RWPE2 (cell line): Measurements from ENCODE around the gene FTO.

ENCODE experiments used
- ATAC-seq: fragments of 200-7000 bp; cut with Tn5 transposase; 3 replicates; pipeline ENCODE4 v1.9.1; 2021; ENCODE audit warnings: low read depth
- DNase-seq: peaks from one replicate; pipeline ENCODE4 v3.0.0-alpha.2; 2020; ENCODE audit warnings: low spot score
- H3K27ac ChIP-seq: fragments of 450-650 bp; 2 replicates; pipeline ENCODE4 v1.5.1; 2017; ENCODE audit warnings: mild to moderate bottlenecking; ENCODE audit not compliant: poor library complexity, severe bottlenecking
- H3K27me3 ChIP-seq: fragments of 250-450 bp; sonication (Bioruptor Pico); 2 replicates; pipeline ENCODE4 v1.5.1; 2021; ENCODE audit warnings: mild to moderate bottlenecking, moderate library complexity; ENCODE audit not compliant: insufficient read depth, poor library complexity, severe bottlenecking
- H3K36me3 ChIP-seq: fragments of 250-450 bp; sonication (Bioruptor Pico); 2 replicates; pipeline ENCODE4 v1.5.1; 2020; ENCODE audit warnings: low read depth, mild to moderate bottlenecking, moderate library complexity
- H3K4me1 ChIP-seq: fragments of 250-450 bp; sonication (Bioruptor Pico); 2 replicates; pipeline ENCODE4 v1.5.1; 2021; ENCODE audit warnings: mild to moderate bottlenecking, moderate library complexity; ENCODE audit not compliant: insufficient read depth, poor library complexity, severe bottlenecking
- H3K4me3 ChIP-seq: fragments of 250-450 bp; sonication (Bioruptor Pico); 2 replicates; pipeline ENCODE4 v1.5.1; 2021; ENCODE audit warnings: mild to moderate bottlenecking, moderate library complexity; ENCODE audit not compliant: severe bottlenecking
- H3K9me3 ChIP-seq: fragments of 250-450 bp; sonication (Bioruptor Pico); 2 replicates; pipeline ENCODE4 v1.5.1; 2021; ENCODE audit warnings: mild to moderate bottlenecking, moderate library complexity; ENCODE audit not compliant: severe bottlenecking
- TF ChIP-seq, protein P1 (sequence below): fragments of 450-650 bp; IDR thresholded peaks from one replicate; pipeline ENCODE4 v1.5.1; 2017; ENCODE audit warnings: mild to moderate bottlenecking, moderate library complexity; ENCODE audit not compliant: poor library complexity, severe bottlenecking

The FTO gene

DNA sequence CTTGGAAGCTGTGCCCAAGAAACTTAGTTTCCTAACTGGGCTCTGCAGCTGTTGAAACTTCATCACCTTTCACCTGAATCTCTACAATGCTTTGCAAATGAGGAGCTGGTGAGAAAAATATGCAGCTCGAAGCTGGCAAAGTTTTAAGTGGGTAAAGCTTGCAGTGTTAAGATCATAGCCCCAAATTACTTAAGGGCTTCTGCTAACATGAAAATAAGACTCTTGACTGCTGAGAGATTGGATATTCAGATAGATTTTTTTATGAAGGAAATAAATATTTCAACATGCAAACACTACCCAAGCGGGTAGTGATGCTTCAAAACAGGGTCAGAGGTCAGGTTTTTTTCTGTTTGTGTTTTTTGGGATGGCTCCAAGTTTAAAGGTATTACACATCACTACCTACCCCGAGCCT lies 278.7 kb downstream of the FTO start:
- TF ChIP-seq, protein P1, sequence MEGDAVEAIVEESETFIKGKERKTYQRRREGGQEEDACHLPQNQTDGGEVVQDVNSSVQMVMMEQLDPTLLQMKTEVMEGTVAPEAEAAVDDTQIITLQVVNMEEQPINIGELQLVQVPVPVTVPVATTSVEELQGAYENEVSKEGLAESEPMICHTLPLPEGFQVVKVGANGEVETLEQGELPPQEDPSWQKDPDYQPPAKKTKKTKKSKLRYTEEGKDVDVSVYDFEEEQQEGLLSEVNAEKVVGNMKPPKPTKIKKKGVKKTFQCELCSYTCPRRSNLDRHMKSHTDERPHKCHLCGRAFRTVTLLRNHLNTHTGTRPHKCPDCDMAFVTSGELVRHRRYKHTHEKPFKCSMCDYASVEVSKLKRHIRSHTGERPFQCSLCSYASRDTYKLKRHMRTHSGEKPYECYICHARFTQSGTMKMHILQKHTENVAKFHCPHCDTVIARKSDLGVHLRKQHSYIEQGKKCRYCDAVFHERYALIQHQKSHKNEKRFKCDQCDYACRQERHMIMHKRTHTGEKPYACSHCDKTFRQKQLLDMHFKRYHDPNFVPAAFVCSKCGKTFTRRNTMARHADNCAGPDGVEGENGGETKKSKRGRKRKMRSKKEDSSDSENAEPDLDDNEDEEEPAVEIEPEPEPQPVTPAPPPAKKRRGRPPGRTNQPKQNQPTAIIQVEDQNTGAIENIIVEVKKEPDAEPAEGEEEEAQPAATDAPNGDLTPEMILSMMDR: no peak
- DNase-seq: no peak
- Histone ChIP-seq H3K27me3 (no peaks in the 10 kb centered on the region), H3K4me1 (peaks cover 9% of the 10 kb centered on the region), H3K27ac (no peak overlapping the region), H3K4me3 (no peak overlapping the region), H3K9me3 (no peaks in the 10 kb centered on the region), H3K36me3 (no peaks in the 10 kb centered on the region)
- ATAC-seq: peak; percentile 27; the same call in 2 of the 3 replicates

DNA sequence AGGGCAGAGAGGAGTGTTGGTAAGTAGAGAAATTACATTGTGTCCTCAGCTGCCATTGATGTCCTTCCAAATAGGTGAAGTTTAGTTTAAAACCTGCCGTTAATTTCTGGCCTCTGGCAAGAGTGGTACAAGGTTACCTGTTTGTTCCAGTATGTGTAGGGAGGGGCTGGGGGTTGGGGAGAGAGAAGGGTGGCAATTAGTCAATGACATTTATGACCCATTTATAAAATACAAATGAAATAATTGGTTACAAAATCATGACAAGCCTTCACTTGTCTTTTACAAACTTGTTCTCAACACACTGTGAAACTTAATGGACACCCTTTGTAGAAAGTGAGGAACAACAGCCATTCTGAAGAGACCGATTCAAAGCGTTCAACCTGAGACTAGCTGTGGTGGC lies 281.0 kb downstream of the FTO start:
- Histone ChIP-seq H3K4me1 (peaks cover 9% of the 10 kb centered on the region), H3K36me3 (no peaks in the 10 kb centered on the region), H3K27me3 (no peaks in the 10 kb centered on the region), H3K27ac (no peak overlapping the region), H3K9me3 (no peaks in the 10 kb centered on the region), H3K4me3 (no peak overlapping the region)
- TF ChIP-seq, protein P1: no peak
- no peak for DNase-seq
- ATAC-seq: 0 out of 3 replicates have a peak, but pooled peaks have one; percentile 19

DNA sequence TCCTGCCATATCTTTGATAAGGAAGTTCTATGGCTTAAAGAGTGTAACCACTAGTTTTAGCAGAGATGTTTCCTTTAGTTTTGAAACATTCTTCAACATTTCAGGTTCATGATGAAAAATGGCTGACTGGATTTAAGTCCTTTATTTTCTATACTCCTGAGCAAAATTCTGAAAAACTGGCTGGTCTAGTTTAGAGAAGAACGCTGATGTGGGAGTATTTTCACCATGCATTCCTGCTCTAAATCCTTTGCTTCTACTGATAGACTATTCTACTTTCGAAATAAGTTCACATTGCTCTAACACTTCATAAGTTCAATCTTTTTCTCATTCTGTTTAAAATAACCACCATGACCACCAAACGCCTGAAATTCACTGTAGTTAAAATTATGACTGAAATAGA lies 281.9 kb downstream of the FTO start:
- H3K4me1 ChIP-seq: peaks cover 9% of the 10 kb centered on the region
- no peak overlapping the region for H3K27ac ChIP-seq
- no peaks in the 10 kb centered on the region for H3K27me3 ChIP-seq
- no peaks in the 10 kb centered on the region for H3K36me3 ChIP-seq
- ATAC-seq (no peak), DNase-seq (no peak)
- TF ChIP-seq, protein P1: no peak
- H3K4me3 ChIP-seq: no peak overlapping the region
- H3K9me3 ChIP-seq: no peaks in the 10 kb centered on the region

DNA sequence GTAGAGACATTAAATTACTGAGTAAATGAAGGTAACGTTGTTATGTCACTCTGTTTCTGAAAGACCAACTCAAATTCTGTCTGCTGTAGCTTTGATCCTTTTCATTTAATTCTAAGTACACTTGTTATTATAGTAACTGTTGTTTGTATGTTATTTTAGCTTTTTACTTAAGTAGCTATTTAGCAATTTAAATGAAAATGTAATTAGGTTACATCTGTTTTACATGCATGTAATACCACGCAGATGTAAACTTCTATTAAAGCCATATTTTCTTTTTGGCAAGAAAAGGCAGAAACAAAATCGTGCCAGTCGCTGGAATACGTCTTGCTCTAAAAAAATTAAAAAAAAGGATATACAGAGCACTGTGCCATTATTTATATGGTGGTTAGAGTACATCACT lies 282.8 kb downstream of the FTO start:
- Histone ChIP-seq H3K9me3 (no peaks in the 10 kb centered on the region), H3K27ac (no peak overlapping the region), H3K36me3 (no peaks in the 10 kb centered on the region), H3K4me3 (no peak overlapping the region), H3K4me1 (peaks cover 9% of the 10 kb centered on the region), H3K27me3 (no peaks in the 10 kb centered on the region)
- TF ChIP-seq, protein P1: no peak
- no peak for DNase-seq
- ATAC-seq: no peak

DNA sequence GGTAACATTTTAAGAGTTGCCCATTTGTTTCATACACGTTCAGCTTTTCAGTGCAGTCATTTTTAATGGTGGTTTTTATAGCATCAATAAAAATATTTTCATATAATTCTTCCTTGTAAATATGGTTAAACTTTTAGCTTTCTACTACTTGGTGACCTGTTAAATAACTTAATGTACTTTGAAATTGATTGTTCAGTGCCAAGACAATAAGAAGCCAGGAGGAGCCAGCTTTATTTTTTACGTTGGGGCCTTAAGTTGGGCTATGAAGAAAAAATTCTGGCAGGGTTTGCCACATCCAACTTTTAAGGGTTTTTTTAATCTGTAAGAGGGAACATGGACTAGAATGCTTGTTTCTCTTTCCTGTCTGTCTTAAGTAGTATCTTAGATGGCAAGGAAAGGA lies 284.2 kb downstream of the FTO start:
- H3K27ac ChIP-seq: no peak overlapping the region
- TF ChIP-seq, protein P1: no peak
- no peaks in the 10 kb centered on the region for H3K27me3 ChIP-seq
- ATAC-seq: no peak
- no peak for DNase-seq
- H3K36me3 ChIP-seq: no peaks in the 10 kb centered on the region
- no peaks in the 10 kb centered on the region for H3K9me3 ChIP-seq
- H3K4me1 ChIP-seq: no peaks in the 10 kb centered on the region
- H3K4me3 ChIP-seq: no peak overlapping the region
